ENCODE data around the gene GGT5.
"Not testable (repeated sequence)": the region's sequence is repeated elsewhere in the genome, so short reads cannot be mapped to it uniquely, and the experiment has no call there.

Gene GGT5

GRCh38 chr22:24245030-24245431 lies at the start of gene GGT5:
GGT5 (minus strand) TSS chr22:24245082; CDS start chr22:24244725, 357 bp downstream.
- not testable (repeated sequence) for DNase-seq

- DNase-seq, result not testable (repeated sequence)
Observed at GRCh38 chr22:24292202-24292830, 47.4 kb upstream of the GGT5 start.

GRCh38 chr22:24291515-24292201 lies 46.8 kb upstream of the GGT5 start:
- DNase-seq, result no peak

GRCh38 chr22:24290459-24290858 lies 45.6 kb upstream of the GGT5 start:
- no peak for DNase-seq

- no peak for DNase-seq
Observed at GRCh38 chr22:24289741-24290163, 44.9 kb upstream of the GGT5 start.

GRCh38 chr22:24289114-24289513 lies 44.2 kb upstream of the GGT5 start:
- no peak for DNase-seq

GRCh38 chr22:24287801-24288200 lies 42.9 kb upstream of the GGT5 start:
- DNase-seq, result not testable (repeated sequence)

GRCh38 chr22:24287212-24287611 lies 42.3 kb upstream of the GGT5 start:
- not testable (repeated sequence) for DNase-seq

GRCh38 chr22:24285245-24285644 lies 40.4 kb upstream of the GGT5 start:
- no peak for DNase-seq

- no peak for DNase-seq
Observed at GRCh38 chr22:24284747-24285203, 39.9 kb upstream of the GGT5 start.

- no peak for DNase-seq
Observed at GRCh38 chr22:24282401-24282800, 37.5 kb upstream of the GGT5 start.

- not testable (repeated sequence) for DNase-seq
Observed at GRCh38 chr22:24280363-24280762, 35.5 kb upstream of the GGT5 start.

- DNase-seq, result not testable (repeated sequence)
Observed at GRCh38 chr22:24274696-24275405, 30.0 kb upstream of the GGT5 start.

- DNase-seq, result not testable (repeated sequence)
Observed at GRCh38 chr22:24273906-24274305, 29.0 kb upstream of the GGT5 start.

- DNase-seq, result not testable (repeated sequence)
Observed at GRCh38 chr22:24273031-24273430, 28.1 kb upstream of the GGT5 start.

- DNase-seq, result no peak
Observed at GRCh38 chr22:24271386-24271854, 26.5 kb upstream of the GGT5 start.

GRCh38 chr22:24270556-24271385 lies 25.9 kb upstream of the GGT5 start, which contains the start of gene SPECC1L:
SPECC1L (plus strand) TSS chr22:24270831; CDS start chr22:24302232, 31,401 bp downstream.
- peak; percentile 91 for DNase-seq

- DNase-seq, result not testable (repeated sequence)
Observed at GRCh38 chr22:24266495-24266894, 21.6 kb upstream of the GGT5 start.

GRCh38 chr22:24265734-24266133 lies 20.9 kb upstream of the GGT5 start:
- no peak for DNase-seq

GRCh38 chr22:24264329-24264896 lies 19.5 kb upstream of the GGT5 start:
- not testable (repeated sequence) for DNase-seq

- not testable (repeated sequence) for DNase-seq
Observed at GRCh38 chr22:24263479-24263878, 18.6 kb upstream of the GGT5 start.

- not testable (repeated sequence) for DNase-seq
Observed at GRCh38 chr22:24262185-24262749, 17.4 kb upstream of the GGT5 start.

Data from stimulated activated CD4-positive, alpha-beta T cell treated with anti-CD3 and anti-CD28 coated beads, Interleukin-1b, Interleukin-23, amount 100 ng/mL, for 48 hours (primary cell).